ENCODE measurements around the gene USP8.

Gene USP8

GRCh38 chr15:50546566-50546965, 122.4 kb downstream of the USP8 start, which contains the start of gene USP50:
Gene USP50, minus strand, starts transcription at chr15:50546666. Its CDS starts 141 bp downstream, at chr15:50546525.
- no peak for DNase-seq

GRCh38 chr15:50549326-50549725, 125.1 kb downstream of the USP8 start:
- no peak for DNase-seq

GRCh38 chr15:50552238-50552637, 128.0 kb downstream of the USP8 start:
- no peak for DNase-seq

GRCh38 chr15:50556642-50557371, 132.6 kb downstream of the USP8 start:
- no peak for DNase-seq

GRCh38 chr15:50558012-50558411, 133.8 kb downstream of the USP8 start:
- no peak for DNase-seq

GRCh38 chr15:50562735-50563640, 138.8 kb downstream of the USP8 start:
- no peak for DNase-seq

GRCh38 chr15:50563756-50564155, 139.6 kb downstream of the USP8 start:
- DNase-seq, result no peak
